Activated CD8-positive, alpha-beta memory T cell treated with anti-CD3 and anti-CD28 coated beads, Interleukin-2, amount 10 ng/mL, durations not matched to agents 7 days and 5 days (primary cell): Measurements from ENCODE around the gene CARM1. TPM values are rescaled to one million over a fixed set of nuclear protein-coding genes. Genes with fewer than 3 reads are reported as not detected.
"Not testable (repeated sequence)": the region's sequence is repeated elsewhere in the genome, so short reads cannot be mapped to it uniquely, and the experiment has no call there.

Experiments used
- ATAC-seq: fragments of 150-1000 bp; cut with Tn5 transposase; one replicate; pipeline ENCODE4 v1.10.0; 2021; ENCODE audit warnings: moderate library complexity
- CTCF ChIA-PET: fragments of 350-600 bp; sonication (Branson Sonifier 250); formaldehyde crosslinking; loops from one replicate; lab custom pipeline; 2021; ENCODE audit warnings: antibody characterized with exemption; lab: Charles Lee
- DNase-seq: peaks from one replicate; pipeline ENCODE4 v3.0.0-alpha.2; 2020
- H3K27ac Mint-ChIP-seq: one replicate; pipeline ENCODE4 v1.8.0; 2021; ENCODE audit warnings: mild to moderate bottlenecking, mixed read lengths
- H3K27me3 Mint-ChIP-seq: one replicate; pipeline ENCODE4 v1.8.0; 2021; ENCODE audit warnings: mixed read lengths
- H3K36me3 Mint-ChIP-seq: one replicate; pipeline ENCODE4 v1.8.0; 2021; ENCODE audit warnings: mild to moderate bottlenecking, mixed read lengths
- H3K4me1 Mint-ChIP-seq: one replicate; pipeline ENCODE4 v1.8.0; 2021; ENCODE audit warnings: mixed read lengths
- H3K4me3 Mint-ChIP-seq: one replicate; pipeline ENCODE4 v1.8.0; 2021; ENCODE audit warnings: mild to moderate bottlenecking, moderate library complexity, mixed read lengths
- H3K9me3 Mint-ChIP-seq: one replicate; pipeline ENCODE4 v1.8.0; 2022; ENCODE audit warnings: low read depth, mixed read lengths
- total RNA-seq, 2 experiments: library from RNA; stranded (reverse); gene quantifications; one replicate each; pipeline ENCODE4 v1.2.3, GENCODE V29; 2021

CARM1 gene
- total RNA-seq, 2 experiments from 2014 or later, result 38.5 to 48.1 TPM

DNA sequence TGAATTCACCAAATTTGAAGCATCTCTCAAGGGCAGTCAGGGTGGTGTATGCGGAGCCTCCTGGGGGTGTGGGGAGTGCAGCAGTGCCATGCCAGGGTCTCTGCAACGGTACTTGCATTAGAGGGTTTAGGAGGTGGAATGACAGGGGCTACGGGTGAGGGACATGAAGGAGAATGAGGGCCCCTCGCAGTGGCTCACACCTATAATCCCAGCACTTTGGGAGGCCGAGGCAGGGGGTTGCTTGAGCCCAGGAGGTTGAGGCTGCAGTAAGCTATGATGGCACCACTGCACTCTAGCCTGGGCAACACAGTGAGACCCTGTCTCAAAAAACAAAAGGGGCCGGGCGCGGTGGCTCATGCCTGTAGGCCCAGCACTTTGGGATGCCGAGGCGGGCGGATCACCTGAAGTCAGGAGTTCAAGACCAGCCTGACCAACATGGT lies 1.5 kb upstream of the CARM1 start:
- H3K27ac Mint-ChIP-seq, result peak overlapping the region; percentile 17
- H3K4me1 Mint-ChIP-seq, result peaks cover 28% of the 10 kb centered on the region
- H3K4me3 Mint-ChIP-seq, result peak overlapping the region; percentile 72
- not testable (repeated sequence) for H3K9me3 Mint-ChIP-seq, H3K36me3 Mint-ChIP-seq, ATAC-seq, H3K27me3 Mint-ChIP-seq
- CTCF ChIA-PET, result interaction anchor here (1.5 to 3.7 kb wide), 5 partner anchors 11 to 170 kb away, joined by 4 to 24 read pairs (median 9); partner anchors contain the start of gene DNM2
- peak; percentile 48 for DNase-seq

DNA sequence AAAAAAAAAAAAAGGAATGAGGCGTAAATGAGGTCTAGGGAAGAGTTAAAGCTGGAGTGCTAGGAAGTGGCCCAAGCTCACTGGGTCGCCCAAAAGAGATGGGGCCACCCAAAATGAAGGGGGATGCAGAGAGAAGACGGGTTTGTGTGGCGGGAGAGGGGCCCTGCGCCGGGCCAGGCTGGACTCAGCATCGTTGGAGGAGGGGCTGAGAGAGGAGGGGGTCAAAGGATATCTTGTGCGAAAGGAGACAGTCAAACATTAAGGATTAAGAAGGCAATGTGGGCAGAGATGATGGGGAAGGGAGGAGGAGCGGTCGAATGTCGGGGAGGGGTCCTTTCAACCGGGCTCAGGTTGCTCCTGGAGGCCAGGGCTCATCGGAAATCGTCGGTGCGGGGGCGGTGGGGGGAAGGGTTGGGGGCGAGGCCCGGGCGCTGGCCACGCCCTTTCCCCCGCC lies 825 bp upstream of the CARM1 start:
- Mint-ChIP-seq H3K27ac (peak overlapping the region; percentile 84), H3K4me3 (peak overlapping the region; percentile 72), H3K4me1 (peaks cover 28% of the 10 kb centered on the region), H3K27me3 (no peaks in the 10 kb centered on the region), H3K36me3 (peaks cover 5% of the 10 kb centered on the region), H3K9me3 (no peaks in the 10 kb centered on the region)
- DNase-seq (no peak), ATAC-seq (no peak)
- CTCF ChIA-PET, result interaction anchor here (0.6 to 3.7 kb wide), 20 partner anchors 8 to 302 kb away, joined by 3 to 24 read pairs (median 4); partner anchors contain the start of genes CDKN2D, DNM2 and TMED1

- DNase-seq, result peak; percentile 57
- peak overlapping the region; percentile 79 for H3K4me3 Mint-ChIP-seq
- peaks cover 38% of the 10 kb centered on the region for H3K4me1 Mint-ChIP-seq
- H3K27ac Mint-ChIP-seq, result peak overlapping the region; percentile 84
- H3K36me3 Mint-ChIP-seq, result peaks cover 5% of the 10 kb centered on the region
- no peaks in the 10 kb centered on the region for H3K27me3 Mint-ChIP-seq
- no peaks in the 10 kb centered on the region for H3K9me3 Mint-ChIP-seq
- peak; percentile 2 for ATAC-seq
- CTCF ChIA-PET, result interaction anchor here (0.7 to 3.8 kb wide), 12 partner anchors 7 to 277 kb away, joined by 3 to 29 read pairs (median 4); partner anchors contain the start of genes DNM2, TIMM29, TMED1 and YIPF2
These were observed 575 bp downstream of the CARM1 start for GRCh38 chr19:10871711-10872545.

- H3K4me3 Mint-ChIP-seq, result peak overlapping the region; percentile 79
- ATAC-seq, result no peak
- H3K4me1 Mint-ChIP-seq, result peaks cover 41% of the 10 kb centered on the region
- no peaks in the 10 kb centered on the region for H3K27me3 Mint-ChIP-seq
- peaks cover 5% of the 10 kb centered on the region for H3K36me3 Mint-ChIP-seq
- no peaks in the 10 kb centered on the region for H3K9me3 Mint-ChIP-seq
- peak overlapping the region; percentile 84 for H3K27ac Mint-ChIP-seq
- CTCF ChIA-PET, result interaction anchor here (0.6 to 3.8 kb wide), 11 partner anchors 8 to 277 kb away, joined by 3 to 29 read pairs (median 4); partner anchors contain the start of genes DNM2, TIMM29, TMED1 and YIPF2
- DNase-seq, result no peak
These were observed 1.3 kb downstream of the CARM1 start for GRCh38 chr19:10872546-10873107.

DNA sequence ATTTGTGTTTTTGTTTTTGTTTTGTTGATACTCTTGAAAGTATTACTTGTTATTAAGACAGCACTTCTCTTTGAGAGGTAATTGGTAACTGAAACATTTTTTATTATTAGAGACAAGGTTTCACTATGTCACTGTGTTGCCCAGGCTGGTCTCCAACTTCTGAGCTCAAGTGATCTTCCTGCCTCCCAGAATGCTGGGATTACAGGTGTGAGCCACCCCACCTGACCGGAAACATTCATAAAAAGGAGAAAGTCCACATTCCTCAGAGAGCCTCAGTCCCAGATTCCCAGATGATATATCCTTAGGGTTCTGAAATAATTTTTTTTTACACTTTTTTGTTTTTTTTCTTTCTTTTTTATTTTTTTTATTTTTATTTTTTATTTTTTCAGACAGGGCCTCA lies 2.7 kb downstream of the CARM1 start:
- Mint-ChIP-seq H3K27ac (no peak overlapping the region), H3K4me1 (peaks cover 42% of the 10 kb centered on the region), H3K36me3 (peaks cover 5% of the 10 kb centered on the region), H3K4me3 (peak overlapping the region; percentile 26), H3K27me3 (no peaks in the 10 kb centered on the region), H3K9me3 (no peaks in the 10 kb centered on the region)
- no peak for DNase-seq
- CTCF ChIA-PET, result interaction anchor here (1.7 to 3.8 kb wide), 2 partner anchors 10 to 156 kb away, joined by 3 to 29 read pairs; partner anchors contain the start of gene DNM2
- no peak for ATAC-seq

GRCh38 chr19:10876459-10877240 lies 5.3 kb downstream of the CARM1 start:
- CTCF ChIA-PET, result interaction anchor here (0.5 to 1.5 kb wide), 5 partner anchors 12 to 159 kb away, joined by 3 to 5 read pairs (median 4); partner anchors contain the start of gene DNM2
- Mint-ChIP-seq H3K4me1 (peaks cover 44% of the 10 kb centered on the region), H3K9me3 (no peaks in the 10 kb centered on the region), H3K36me3 (peaks cover 5% of the 10 kb centered on the region), H3K27ac (peak overlapping the region; percentile 33), H3K4me3 (peak overlapping the region; percentile 32), H3K27me3 (no peaks in the 10 kb centered on the region)
- ATAC-seq (no peak), DNase-seq (peak; percentile 56)

- ATAC-seq, result not testable (repeated sequence)
These were observed 6.3 kb downstream of the CARM1 start for GRCh38 chr19:10877608-10878007.

GRCh38 chr19:10878253-10878652 lies 6.9 kb downstream of the CARM1 start:
- H3K4me3 Mint-ChIP-seq, result peak overlapping the region; percentile 33
- H3K4me1 Mint-ChIP-seq, result peaks cover 35% of the 10 kb centered on the region
- DNase-seq, result no peak
- no peaks in the 10 kb centered on the region for H3K9me3 Mint-ChIP-seq
- H3K27ac Mint-ChIP-seq, result peak overlapping the region; percentile 92
- CTCF ChIA-PET, result interaction anchor here (0.6 to 1.9 kb wide), 2 partner anchors 20 to 161 kb away, joined by 3 to 7 read pairs; partner anchors contain the start of gene DNM2
- peaks cover 4% of the 10 kb centered on the region for H3K36me3 Mint-ChIP-seq
- no peaks in the 10 kb centered on the region for H3K27me3 Mint-ChIP-seq
- ATAC-seq, result peak; percentile 52

More at GRCh38 chr19:10877608-10878007, 6.3 kb downstream of the CARM1 start:
- not testable (repeated sequence) for H3K36me3 Mint-ChIP-seq, H3K27me3 Mint-ChIP-seq, DNase-seq, H3K9me3 Mint-ChIP-seq
- Mint-ChIP-seq H3K27ac (peak overlapping the region; percentile 92), H3K4me3 (peak overlapping the region; percentile 33), H3K4me1 (peaks cover 40% of the 10 kb centered on the region)
- CTCF ChIA-PET, result interaction anchor here (0.6 to 1.9 kb wide), 3 partner anchors 15 to 160 kb away, joined by 3 to 7 read pairs (median 4); partner anchors contain the start of gene DNM2

GRCh38 chr19:10881403-10882107 lies 10.2 kb downstream of the CARM1 start:
- Mint-ChIP-seq H3K36me3 (no peaks in the 10 kb centered on the region), H3K4me3 (no peak overlapping the region), H3K27ac (no peak overlapping the region), H3K27me3 (no peaks in the 10 kb centered on the region), H3K9me3 (no peaks in the 10 kb centered on the region), H3K4me1 (peaks cover 24% of the 10 kb centered on the region)
- DNase-seq, result no peak
- ATAC-seq, result no peak
- CTCF ChIA-PET, result interaction anchor here (0.6 to 2.0 kb wide), 4 partner anchors 9 to 60 kb away, joined by 3 to 4 read pairs (median 4); no protein-coding TSS in a partner anchor

DNA sequence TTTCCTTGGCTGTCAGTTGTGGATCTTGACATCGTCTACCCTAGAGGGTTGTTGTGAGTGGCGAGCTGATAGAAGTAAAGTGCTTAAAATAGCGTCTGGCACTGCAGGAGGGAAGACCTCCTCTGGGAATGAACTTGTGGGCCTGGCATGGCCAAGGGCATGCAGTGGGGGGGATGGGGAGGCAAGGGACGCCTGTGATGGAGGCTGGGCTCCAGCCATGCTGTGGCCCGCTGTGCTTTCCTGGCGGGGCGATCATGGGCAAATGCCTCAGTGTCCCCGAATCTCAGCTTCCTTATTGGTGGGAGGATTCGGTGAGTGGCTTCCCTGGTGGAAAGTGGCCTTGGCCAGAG lies 10.7 kb downstream of the CARM1 start:
- peaks cover 19% of the 10 kb centered on the region for H3K4me1 Mint-ChIP-seq

DNA sequence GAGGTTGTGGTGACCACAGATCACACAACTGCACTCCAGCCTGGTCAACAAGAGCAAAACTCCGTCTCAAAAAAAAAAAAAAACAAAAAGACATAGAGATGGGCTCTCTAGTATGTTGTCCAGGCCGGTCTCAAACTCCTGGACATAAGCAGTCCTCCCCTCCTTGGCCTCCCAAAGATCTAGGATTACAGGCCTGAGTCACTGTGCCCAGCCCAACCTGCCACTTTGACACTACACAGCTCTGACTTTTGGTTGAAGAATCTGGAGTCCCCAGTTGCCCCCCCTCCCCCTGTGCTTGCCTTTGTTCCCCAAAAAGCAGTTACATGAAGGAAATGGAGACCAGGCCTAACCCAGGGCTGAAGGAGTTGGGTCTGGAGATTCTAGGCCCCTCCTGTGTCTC lies 12.9 kb downstream of the CARM1 start:
- H3K4me1 Mint-ChIP-seq, result peaks cover 3% of the 10 kb centered on the region
- H3K36me3 Mint-ChIP-seq, result no peaks in the 10 kb centered on the region
- CTCF ChIA-PET, result interaction anchor here (0.7 kb wide), 1 partner anchor 412 kb away, joined by 3 read pairs; the partner anchor contains the start of gene TSPAN16
- DNase-seq (no peak), ATAC-seq (no peak)
- H3K4me3 Mint-ChIP-seq, result no peak overlapping the region
- H3K27ac Mint-ChIP-seq, result no peak overlapping the region
- no peaks in the 10 kb centered on the region for H3K27me3 Mint-ChIP-seq
- no peaks in the 10 kb centered on the region for H3K9me3 Mint-ChIP-seq

More for the DNA sequence above, 10.7 kb downstream of the CARM1 start:
- no peaks in the 10 kb centered on the region for H3K9me3 Mint-ChIP-seq
- CTCF ChIA-PET, result interaction anchor here (0.6 to 2.0 kb wide), 3 partner anchors 10 to 60 kb away, joined by 3 to 4 read pairs (median 3); no protein-coding TSS in a partner anchor
- H3K4me3 Mint-ChIP-seq, result no peak overlapping the region
- ATAC-seq, result no peak
- H3K27me3 Mint-ChIP-seq, result no peaks in the 10 kb centered on the region
- DNase-seq, result no peak
- H3K36me3 Mint-ChIP-seq, result no peaks in the 10 kb centered on the region
- no peak overlapping the region for H3K27ac Mint-ChIP-seq
